Nephron progenitor cell (in vitro differentiated cells): ENCODE data around the gene ZNF503.

ENCODE experiments used
- DNase-seq: peaks from one replicate; pipeline ENCODE4 v3.0.0; 2021
- H3K27ac Mint-ChIP-seq: 2 replicates; pipeline ENCODE4 v1.8.0; 2021; ENCODE audit warnings: mild to moderate bottlenecking, moderate library complexity, mixed read lengths
- H3K27me3 Mint-ChIP-seq: 2 replicates; pipeline ENCODE4 v1.8.0; 2021; ENCODE audit warnings: mild to moderate bottlenecking, low read depth, mixed read lengths; ENCODE audit not compliant: poor library complexity
- H3K36me3 Mint-ChIP-seq: 2 replicates; pipeline ENCODE4 v1.8.0; 2021; ENCODE audit warnings: low read depth, mixed read lengths
- H3K4me1 Mint-ChIP-seq: 2 replicates; pipeline ENCODE4 v1.8.0; 2021; ENCODE audit warnings: mixed read lengths
- H3K4me3 Mint-ChIP-seq: 2 replicates; pipeline ENCODE4 v1.8.0; 2021; ENCODE audit warnings: mild to moderate bottlenecking, moderate library complexity, mixed read lengths
- H3K9me3 Mint-ChIP-seq: 2 replicates; pipeline ENCODE4 v1.8.0; 2021; ENCODE audit warnings: mild to moderate bottlenecking, moderate library complexity, mixed read lengths
- TF ChIP-seq, protein P1 (sequence below): fragments of 200-600 bp; sonication (generic); IDR thresholded peaks from 2 replicates; pipeline ENCODE4 v1.5.0; 2021; ENCODE audit warnings: antibody characterized with exemption

ZNF503 gene

GRCh38 chr10:75403939-75404814 is 2.6 kb upstream of the ZNF503 start:
- DNase-seq, result peak; percentile 47
- TF ChIP-seq, protein P1, sequence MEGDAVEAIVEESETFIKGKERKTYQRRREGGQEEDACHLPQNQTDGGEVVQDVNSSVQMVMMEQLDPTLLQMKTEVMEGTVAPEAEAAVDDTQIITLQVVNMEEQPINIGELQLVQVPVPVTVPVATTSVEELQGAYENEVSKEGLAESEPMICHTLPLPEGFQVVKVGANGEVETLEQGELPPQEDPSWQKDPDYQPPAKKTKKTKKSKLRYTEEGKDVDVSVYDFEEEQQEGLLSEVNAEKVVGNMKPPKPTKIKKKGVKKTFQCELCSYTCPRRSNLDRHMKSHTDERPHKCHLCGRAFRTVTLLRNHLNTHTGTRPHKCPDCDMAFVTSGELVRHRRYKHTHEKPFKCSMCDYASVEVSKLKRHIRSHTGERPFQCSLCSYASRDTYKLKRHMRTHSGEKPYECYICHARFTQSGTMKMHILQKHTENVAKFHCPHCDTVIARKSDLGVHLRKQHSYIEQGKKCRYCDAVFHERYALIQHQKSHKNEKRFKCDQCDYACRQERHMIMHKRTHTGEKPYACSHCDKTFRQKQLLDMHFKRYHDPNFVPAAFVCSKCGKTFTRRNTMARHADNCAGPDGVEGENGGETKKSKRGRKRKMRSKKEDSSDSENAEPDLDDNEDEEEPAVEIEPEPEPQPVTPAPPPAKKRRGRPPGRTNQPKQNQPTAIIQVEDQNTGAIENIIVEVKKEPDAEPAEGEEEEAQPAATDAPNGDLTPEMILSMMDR, result no peak
- Mint-ChIP-seq H3K27ac (peak overlapping the region; percentile 98), H3K4me3 (peak overlapping the region; percentile 98), H3K4me1 (peaks cover 34% of the 10 kb centered on the region), H3K9me3 (no peaks in the 10 kb centered on the region), H3K36me3 (peaks cover 7% of the 10 kb centered on the region), H3K27me3 (no peaks in the 10 kb centered on the region)

- H3K4me1 Mint-ChIP-seq, result peaks cover 31% of the 10 kb centered on the region
- H3K27me3 Mint-ChIP-seq, result no peaks in the 10 kb centered on the region
- peak; percentile 82 for DNase-seq
These were observed 1.8 kb upstream of the ZNF503 start for GRCh38 chr10:75403144-75403938.

GRCh38 chr10:75402486-75403143 is 1.1 kb upstream of the ZNF503 start:
- H3K27ac Mint-ChIP-seq, result peak overlapping the region; percentile 98
- H3K27me3 Mint-ChIP-seq, result no peaks in the 10 kb centered on the region
- no peaks in the 10 kb centered on the region for H3K9me3 Mint-ChIP-seq
- peaks cover 33% of the 10 kb centered on the region for H3K4me1 Mint-ChIP-seq
- TF ChIP-seq, protein P1, result no peak
- H3K36me3 Mint-ChIP-seq, result peaks cover 23% of the 10 kb centered on the region
- peak; percentile 68 for DNase-seq
- peak overlapping the region; percentile 98 for H3K4me3 Mint-ChIP-seq

More at GRCh38 chr10:75403144-75403938, 1.8 kb upstream of the ZNF503 start:
- peaks cover 15% of the 10 kb centered on the region for H3K36me3 Mint-ChIP-seq
- TF ChIP-seq, protein P1, result no peak
- H3K9me3 Mint-ChIP-seq, result no peaks in the 10 kb centered on the region
- peak overlapping the region; percentile 98 for H3K27ac Mint-ChIP-seq
- H3K4me3 Mint-ChIP-seq, result peak overlapping the region; percentile 98

DNA sequence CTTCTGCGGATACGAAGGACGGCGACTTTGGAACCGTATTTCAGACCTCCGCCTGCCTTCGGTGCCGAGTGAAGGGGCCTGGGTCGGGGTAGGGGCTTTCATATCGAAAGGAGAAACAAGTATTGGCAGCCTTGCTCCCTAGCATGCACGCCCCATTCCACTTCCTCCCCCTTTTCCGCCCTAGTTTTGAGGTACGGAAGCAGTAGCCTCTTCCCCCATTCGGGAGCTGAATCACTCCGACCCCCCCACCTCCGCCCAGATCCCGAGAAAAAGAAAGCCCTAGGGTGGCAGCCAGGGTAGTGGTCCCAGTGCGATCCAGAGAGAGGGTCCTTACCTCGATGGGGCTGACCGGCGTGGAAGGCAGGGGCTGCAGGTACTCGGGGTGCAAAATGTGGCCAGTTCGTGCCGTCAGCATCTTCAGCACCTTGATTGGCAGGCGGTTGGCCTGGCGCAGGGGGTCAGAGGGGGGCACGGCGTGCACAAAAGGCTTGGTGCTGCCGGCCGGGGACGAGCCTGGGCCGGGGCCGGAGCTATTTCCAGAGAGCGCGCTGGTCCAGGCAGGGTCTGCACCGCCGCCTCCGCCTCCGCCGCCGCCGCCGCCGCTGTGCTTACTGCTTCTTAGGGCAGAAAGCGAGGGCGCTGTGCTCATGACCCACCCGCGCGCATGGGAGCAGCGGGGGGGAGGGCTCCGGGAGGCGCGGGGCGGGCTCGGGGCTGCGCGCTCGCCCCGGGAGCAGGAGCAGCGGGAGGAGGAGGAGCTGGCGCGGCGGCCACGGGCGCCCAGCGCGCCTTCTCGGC is 594 bp downstream of the ZNF503 start:
- peak overlapping the region; percentile 99 for H3K4me3 Mint-ChIP-seq
- peak; percentile 66 for DNase-seq
- H3K4me1 Mint-ChIP-seq, result peaks cover 19% of the 10 kb centered on the region
- peaks cover 26% of the 10 kb centered on the region for H3K36me3 Mint-ChIP-seq
- peak overlapping the region; percentile 97 for H3K27ac Mint-ChIP-seq
- no peaks in the 10 kb centered on the region for H3K9me3 Mint-ChIP-seq
- TF ChIP-seq, protein P1, result no peak
- peaks cover 3% of the 10 kb centered on the region for H3K27me3 Mint-ChIP-seq

GRCh38 chr10:75400163-75400770 is 1.3 kb downstream of the ZNF503 start:
- TF ChIP-seq, protein P1, result no peak
- no peak for DNase-seq
- H3K27ac Mint-ChIP-seq, result peak overlapping the region; percentile 97

More at GRCh38 chr10:75400163-75400770, 1.3 kb downstream of the ZNF503 start:
- Mint-ChIP-seq H3K36me3 (peaks cover 26% of the 10 kb centered on the region), H3K4me1 (peaks cover 14% of the 10 kb centered on the region), H3K9me3 (no peaks in the 10 kb centered on the region), H3K27me3 (peaks cover 3% of the 10 kb centered on the region), H3K4me3 (peak overlapping the region; percentile 99)
